Panc1 (cell line): ENCODE measurements around the gene TAF11.

ENCODE experiments used
- CTCF ChIP-seq: fragments of 450-650 bp; IDR thresholded peaks from 2 replicates; pipeline ENCODE4 v1.5.1; 2017; ENCODE audit warnings: mild to moderate bottlenecking
- POLR2AphosphoS5 ChIP-seq: IDR thresholded peaks from 2 replicates; pipeline ENCODE4 v1.6.1; 2012; ENCODE audit warnings: mild to moderate bottlenecking, low read depth, low read length, moderate library complexity
- TCF7L2 ChIP-seq: IDR thresholded peaks from 2 replicates; pipeline ENCODE4 v1.6.1; 2011; ENCODE audit warnings: mild to moderate bottlenecking, low read depth, low read length, inconsistent platforms

GRCh38 chr6:34829137-34829536 is 58.7 kb downstream of the TAF11 start:
- TF ChIP-seq CTCF: no peak
- TF ChIP-seq POLR2AphosphoS5: no peak
- no peak for TF ChIP-seq TCF7L2
